Osteoblast (primary cell): Measurements from ENCODE around the gene RAB4A. TPM values are rescaled to one million over a fixed set of nuclear protein-coding genes. Genes with fewer than 3 reads are reported as not detected.
"Not testable (repeated sequence)": the region's sequence is repeated elsewhere in the genome, so short reads cannot be mapped to it uniquely, and the experiment has no call there.

Source experiments
- DNase-seq: peaks from one replicate; pipeline ENCODE4 v3.0.0; 2011; ENCODE audit warnings: low spot score, mixed read lengths; ENCODE audit not compliant: insufficient read length; ENCODE audit errors: missing footprints
- H2AFZ ChIP-seq: 2 replicates; pipeline ENCODE4 v1.6.0; 2011; ENCODE audit warnings: mild to moderate bottlenecking, low read length
- H3K27ac ChIP-seq: 2 replicates; pipeline ENCODE4 v1.5.1; 2011; ENCODE audit warnings: mild to moderate bottlenecking, low read depth, low read length, moderate library complexity
- H3K27me3 ChIP-seq: 2 replicates; pipeline ENCODE4 v1.6.0; 2012; ENCODE audit warnings: mild to moderate bottlenecking, control low read depth, inconsistent platforms, low read length, moderate library complexity; ENCODE audit not compliant: insufficient read depth
- H3K36me3 ChIP-seq: 2 replicates; pipeline ENCODE4 v1.5.1; 2011; ENCODE audit warnings: mild to moderate bottlenecking, low read length, control low read depth, moderate library complexity; ENCODE audit not compliant: insufficient read depth
- H3K4me1 ChIP-seq: 2 replicates; pipeline ENCODE4 v1.5.1; 2011; ENCODE audit warnings: mild to moderate bottlenecking, low read length, control low read depth, moderate library complexity; ENCODE audit not compliant: insufficient read depth
- H3K4me2 ChIP-seq: 2 replicates; pipeline ENCODE4 v1.6.0; 2011; ENCODE audit warnings: mild to moderate bottlenecking, low read length; ENCODE audit not compliant: insufficient read depth
- H3K4me3 ChIP-seq: fragments of 200-600 bp; sonication (generic); 3 replicates; pipeline ENCODE4 v1.5.1; 2012; ENCODE audit warnings: mild to moderate bottlenecking, low read length, inconsistent platforms; ENCODE audit not compliant: insufficient read depth
- H3K79me2 ChIP-seq: 2 replicates; pipeline ENCODE4 v1.6.0; 2012; ENCODE audit warnings: mild to moderate bottlenecking, low read length, control low read depth, inconsistent platforms; ENCODE audit not compliant: insufficient read depth
- H3K9me3 ChIP-seq: 2 replicates; pipeline ENCODE4 v1.5.1; 2011; ENCODE audit warnings: low read depth, low read length, control low read depth
- H4K20me1 ChIP-seq: 2 replicates; pipeline ENCODE4 v1.6.0; 2012; ENCODE audit warnings: mild to moderate bottlenecking, low read length, control low read depth; ENCODE audit not compliant: insufficient read depth
- total RNA-seq: library from RNA; depleted of rRNA; stranded (reverse); fragments of >200 nt; gene quantifications from 2 replicates; pipeline ENCODE4 v1.2.3, GENCODE V29; 2012
- TF ChIP-seq, protein P1 (sequence below): IDR thresholded peaks from 2 replicates; pipeline ENCODE4 v1.5.1; 2011; ENCODE audit warnings: mild to moderate bottlenecking, low read depth, low read length, moderate library complexity; ENCODE audit errors: extremely low read depth

RAB4A gene
- total RNA-seq, 1 donor, result 19.9 TPM

- no peak overlapping the region for H3K27ac ChIP-seq
- no peaks in the 10 kb centered on the region for H3K9me3 ChIP-seq
- H3K36me3 ChIP-seq, result peaks cover 30% of the 10 kb centered on the region
- no peak overlapping the region for H2AFZ ChIP-seq
- no peaks in the 10 kb centered on the region for H3K4me1 ChIP-seq
- no peaks in the 10 kb centered on the region for H3K79me2 ChIP-seq
- no peaks in the 10 kb centered on the region for H3K27me3 ChIP-seq
- no peak for DNase-seq
- no peak overlapping the region for H3K4me3 ChIP-seq
- TF ChIP-seq, protein P1, sequence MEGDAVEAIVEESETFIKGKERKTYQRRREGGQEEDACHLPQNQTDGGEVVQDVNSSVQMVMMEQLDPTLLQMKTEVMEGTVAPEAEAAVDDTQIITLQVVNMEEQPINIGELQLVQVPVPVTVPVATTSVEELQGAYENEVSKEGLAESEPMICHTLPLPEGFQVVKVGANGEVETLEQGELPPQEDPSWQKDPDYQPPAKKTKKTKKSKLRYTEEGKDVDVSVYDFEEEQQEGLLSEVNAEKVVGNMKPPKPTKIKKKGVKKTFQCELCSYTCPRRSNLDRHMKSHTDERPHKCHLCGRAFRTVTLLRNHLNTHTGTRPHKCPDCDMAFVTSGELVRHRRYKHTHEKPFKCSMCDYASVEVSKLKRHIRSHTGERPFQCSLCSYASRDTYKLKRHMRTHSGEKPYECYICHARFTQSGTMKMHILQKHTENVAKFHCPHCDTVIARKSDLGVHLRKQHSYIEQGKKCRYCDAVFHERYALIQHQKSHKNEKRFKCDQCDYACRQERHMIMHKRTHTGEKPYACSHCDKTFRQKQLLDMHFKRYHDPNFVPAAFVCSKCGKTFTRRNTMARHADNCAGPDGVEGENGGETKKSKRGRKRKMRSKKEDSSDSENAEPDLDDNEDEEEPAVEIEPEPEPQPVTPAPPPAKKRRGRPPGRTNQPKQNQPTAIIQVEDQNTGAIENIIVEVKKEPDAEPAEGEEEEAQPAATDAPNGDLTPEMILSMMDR, result no peak
- no peak overlapping the region for H3K4me2 ChIP-seq
- no peaks in the 10 kb centered on the region for H4K20me1 ChIP-seq
Observed at GRCh38 chr1:229325401-229325800, 54.5 kb downstream of the RAB4A start.

DNA sequence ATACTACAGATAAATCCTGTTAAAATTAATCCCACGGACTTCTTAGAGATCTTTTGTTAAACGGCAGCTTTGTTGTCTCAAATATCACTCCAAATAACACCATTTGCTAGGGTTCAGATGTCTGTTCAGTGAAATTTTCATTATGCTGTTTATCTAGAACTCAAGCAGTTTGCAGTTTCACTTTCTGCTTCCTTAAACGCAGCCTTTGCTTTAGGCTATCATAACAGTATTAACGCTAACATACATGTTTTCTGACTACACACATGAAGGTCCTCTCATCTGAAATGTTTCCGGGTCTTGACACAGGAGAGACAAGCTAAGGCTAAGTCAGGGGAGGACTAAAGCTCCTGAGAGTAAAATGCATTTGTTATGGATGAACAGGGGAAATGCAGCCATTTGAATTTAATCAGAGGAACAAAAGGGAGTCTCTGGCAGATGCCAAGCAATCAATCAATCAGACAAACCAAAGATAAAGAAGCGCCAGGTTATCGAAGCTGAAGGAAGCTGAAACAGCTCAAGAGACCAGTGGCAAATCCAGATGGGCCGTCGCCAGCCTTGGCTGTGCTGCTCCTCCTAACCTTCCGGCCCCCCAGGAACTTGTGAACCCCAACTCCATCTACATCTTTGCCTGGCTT, 55.1 kb downstream of the RAB4A start:
- Histone ChIP-seq H3K79me2 (no peaks in the 10 kb centered on the region), H4K20me1 (no peaks in the 10 kb centered on the region), H3K4me2 (no peak overlapping the region), H3K4me1 (no peaks in the 10 kb centered on the region), H3K36me3 (peaks cover 30% of the 10 kb centered on the region), H3K27ac (no peak overlapping the region), H3K9me3 (no peaks in the 10 kb centered on the region), H2AFZ (no peak overlapping the region), H3K4me3 (no peak overlapping the region), H3K27me3 (no peaks in the 10 kb centered on the region)
- DNase-seq, result no peak
- TF ChIP-seq, protein P1, result no peak

DNA sequence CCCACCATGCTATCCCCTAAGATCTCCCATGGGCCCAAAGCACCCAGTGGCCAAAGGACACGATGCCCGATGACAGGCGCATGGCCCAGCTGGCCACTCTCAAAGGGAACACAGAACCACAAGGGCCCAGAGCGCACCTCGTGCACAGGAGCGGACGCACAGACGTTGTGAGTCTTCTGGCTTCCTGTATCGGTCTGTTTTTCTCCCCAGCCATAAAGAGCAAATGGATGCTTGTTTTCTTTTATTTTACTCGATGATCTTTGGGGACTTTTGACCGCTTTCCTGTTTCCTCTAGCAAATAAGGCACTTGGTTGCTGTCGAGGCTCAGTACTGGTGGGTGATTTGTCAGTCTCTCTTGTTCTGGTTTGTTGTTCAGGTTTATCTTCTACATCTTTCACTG, 55.7 kb downstream of the RAB4A start:
- no peak overlapping the region for H3K4me2 ChIP-seq
- no peaks in the 10 kb centered on the region for H3K79me2 ChIP-seq
- no peak overlapping the region for H2AFZ ChIP-seq
- H4K20me1 ChIP-seq, result no peaks in the 10 kb centered on the region
- H3K36me3 ChIP-seq, result peaks cover 27% of the 10 kb centered on the region
- TF ChIP-seq, protein P1, result no peak
- no peaks in the 10 kb centered on the region for H3K9me3 ChIP-seq
- no peaks in the 10 kb centered on the region for H3K27me3 ChIP-seq
- no peak for DNase-seq
- no peaks in the 10 kb centered on the region for H3K4me1 ChIP-seq
- no peak overlapping the region for H3K4me3 ChIP-seq
- H3K27ac ChIP-seq, result no peak overlapping the region

- H3K4me3 ChIP-seq, H3K9me3 ChIP-seq, H2AFZ ChIP-seq, H3K27me3 ChIP-seq, H3K79me2 ChIP-seq, H3K27ac ChIP-seq, H4K20me1 ChIP-seq, H3K4me1 ChIP-seq, H3K4me2 ChIP-seq, DNase-seq: not testable (repeated sequence)
- H3K36me3 ChIP-seq, result peaks cover 21% of the 10 kb centered on the region
Observed at GRCh38 chr1:229327765-229328164, 56.9 kb downstream of the RAB4A start.
